HCT116 (cell line): ENCODE measurements around the gene ITGB7. TPM values are rescaled to one million over a fixed set of nuclear protein-coding genes. Genes with fewer than 3 reads are reported as not detected.

ENCODE experiments used
- ATAC-seq: fragments of 200-7000 bp; cut with Tn5 transposase; 2 replicates; pipeline ENCODE4 v1.9.1; 2020; ENCODE audit warnings: mild to moderate bottlenecking, moderate library complexity
- BruUV-seq: library from RNA; stranded (reverse); fragments of 400-500 nt; replicated peaks from 2 replicates; lab custom pipeline; 2021; lab: Mats Ljungman, UMichigan
- CTCF ChIA-PET: fragments of 300-600 bp; sonication (Branson Sonifier 250); formaldehyde crosslinking; loops from one replicate; lab custom pipeline; 2021; ENCODE audit warnings: antibody characterized with exemption; lab: Charles Lee
- POLR2A ChIA-PET: fragments of 300-600, 350-600 bp; sonication (Branson Sonifier 250); formaldehyde crosslinking; loops from one replicate; lab custom pipeline; 2021; ENCODE audit warnings: antibody characterized with exemption; lab: Charles Lee
- RAD21 ChIA-PET, 2 experiments: fragments of 300-600 bp; sonication (Branson Sonifier 250); formaldehyde crosslinking; loops; one replicate each; lab custom pipeline; 2023; ENCODE audit warnings: low total read pairs in 2 of 2; ENCODE audit not compliant: uncharacterized antibody in 2 of 2, unreplicated experiment in 2 of 2, low non-redundant PET in 1 of 2; lab: Charles Lee
- DNase-seq: peaks from one replicate; pipeline ENCODE4 v3.0.0-alpha.2; 2010; ENCODE audit warnings: low read depth, low spot score
- H2AFZ ChIP-seq: fragments of 200-600 bp; shearing (Covaris generic), sonication (generic); 2 replicates; pipeline ENCODE4 v1.6.1; 2017; ENCODE audit warnings: low read depth, mixed run types, mixed read lengths, antibody characterized with exemption, low read length; ENCODE audit not compliant: poor library complexity, severe bottlenecking
- H3K27ac ChIP-seq: 2 replicates; pipeline ENCODE4 v1.5.1; 2012; ENCODE audit warnings: low read depth, low read length
- H3K27me3 ChIP-seq: fragments of 200-600 bp; sonication (generic); 2 replicates; pipeline ENCODE4 v1.6.1; 2016; ENCODE audit warnings: mixed run types, low read length, mixed read lengths; ENCODE audit not compliant: insufficient read depth
- H3K36me3 ChIP-seq, 2 experiments: fragments of 200-500 bp in 1 of 2; fragments of 200-600 bp in 1 of 2; sonication (Bioruptor generic) in 1 of 2; sonication (generic) in 1 of 2; 2 replicates each; pipeline versions ENCODE4 v1.5.1 to v1.6.1; 2014 to 2016; ENCODE audit warnings: low read length in 2 of 2, inconsistent platforms in 1 of 2, mixed read lengths in 1 of 2, mixed run types in 1 of 2; ENCODE audit not compliant: insufficient read depth in 2 of 2, control insufficient read depth in 1 of 2
- H3K4me1 ChIP-seq, 2 experiments: fragments of 200-600 bp in 1 of 2; sonication (generic) in 1 of 2; 2 replicates each; pipeline versions ENCODE4 v1.5.1 to v1.6.1; 2012 to 2017; ENCODE audit warnings: low read length in 2 of 2, inconsistent platforms in 1 of 2, mild to moderate bottlenecking in 1 of 2, mixed read lengths in 1 of 2, mixed run types in 1 of 2, moderate library complexity in 1 of 2; ENCODE audit not compliant: insufficient read depth in 2 of 2, control insufficient read depth in 1 of 2
- H3K4me2 ChIP-seq: fragments of 200-600 bp; sonication (generic); 2 replicates; pipeline ENCODE4 v1.6.1; 2017; ENCODE audit warnings: mixed run types, low read length, mixed read lengths
- H3K4me3 ChIP-seq, 2 experiments: fragments of 200-600 bp in 1 of 2; sonication (generic) in 1 of 2; replicated peaks in 1 of 2; 2 replicates each; pipeline ENCODE4 v1.5.1; 2011 to 2016; ENCODE audit warnings: low read length in 2 of 2, control low read depth in 1 of 2, low read depth in 1 of 2, mild to moderate bottlenecking in 1 of 2, mixed read lengths in 1 of 2, mixed run types in 1 of 2
- H3K79me2 ChIP-seq: fragments of 200-600 bp; sonication (generic); 2 replicates; pipeline ENCODE4 v1.6.1; 2017; ENCODE audit warnings: mild to moderate bottlenecking, mixed run types, low read length, moderate library complexity, mixed read lengths; ENCODE audit not compliant: insufficient read depth
- H3K9ac ChIP-seq: fragments of 200-600 bp; sonication (generic); 2 replicates; pipeline ENCODE4 v1.6.1; 2016; ENCODE audit warnings: low read length, mixed read lengths
- H3K9me2 ChIP-seq: fragments of 200-600 bp; sonication (generic), shearing (Covaris generic); 2 replicates; pipeline ENCODE4 v1.6.1; 2017; ENCODE audit warnings: mixed run types, mild to moderate bottlenecking, moderate library complexity; ENCODE audit not compliant: insufficient read depth
- H3K9me3 ChIP-seq, 2 experiments: fragments of 200-500 bp in 1 of 2; fragments of 200-600 bp in 1 of 2; sonication (Bioruptor generic) in 1 of 2; sonication (generic) in 1 of 2; 2 replicates each; pipeline ENCODE4 v1.6.1; 2014 to 2017; ENCODE audit warnings: low read length in 2 of 2, mixed read lengths in 2 of 2, inconsistent platforms in 1 of 2, low read depth in 1 of 2, mild to moderate bottlenecking in 1 of 2, mixed run types in 1 of 2, moderate library complexity in 1 of 2; ENCODE audit not compliant: control insufficient read depth in 1 of 2, insufficient read depth in 1 of 2
- H4K20me1 ChIP-seq: fragments of 200-600 bp; sonication (generic), shearing (Covaris generic); 2 replicates; pipeline ENCODE4 v1.6.1; 2017; ENCODE audit warnings: mixed run types, mild to moderate bottlenecking, moderate library complexity; ENCODE audit not compliant: insufficient read depth
- CBX3 ChIP-seq: IDR thresholded peaks from 2 replicates; pipeline ENCODE4 v1.6.1; 2012; ENCODE audit warnings: low read depth
- CEBPB ChIP-seq: IDR thresholded peaks from 2 replicates; pipeline ENCODE4 v1.6.1; 2012; ENCODE audit warnings: low read depth
- EGR1 ChIP-seq: IDR thresholded peaks from 2 replicates; pipeline ENCODE4 v1.6.1; 2012; ENCODE audit warnings: low read depth
- ELF1 ChIP-seq: IDR thresholded peaks from 2 replicates; pipeline ENCODE4 v1.6.1; 2012; ENCODE audit warnings: low read depth, borderline replicate concordance
- EZH2 ChIP-seq: fragments of 200-600 bp; sonication (generic); IDR thresholded peaks from 2 replicates; pipeline ENCODE4 v1.6.1; 2017; ENCODE audit warnings: antibody characterized with exemption, mixed run types
- FOSL1 ChIP-seq: IDR thresholded peaks from 2 replicates; pipeline ENCODE4 v1.6.1; 2012; ENCODE audit warnings: low read depth
- JUND ChIP-seq: IDR thresholded peaks from 2 replicates; pipeline ENCODE4 v1.6.1; 2012
- POLR2A ChIP-seq: IDR thresholded peaks from 2 replicates; pipeline ENCODE4 v1.7.0; 2011; ENCODE audit warnings: borderline replicate concordance; ENCODE audit not compliant: insufficient read depth, insufficient read length; ENCODE audit errors: extremely low read depth
- POLR2AphosphoS5 ChIP-seq: IDR thresholded peaks from 2 replicates; pipeline ENCODE4 v1.6.1; 2011; ENCODE audit warnings: mild to moderate bottlenecking, low read depth, low read length, moderate library complexity
- RAD21 ChIP-seq: IDR thresholded peaks from 2 replicates; pipeline ENCODE4 v1.6.1; 2012; ENCODE audit warnings: low read depth, mild to moderate bottlenecking
- SIN3A ChIP-seq: IDR thresholded peaks from 2 replicates; pipeline ENCODE4 v1.6.1; 2012; ENCODE audit warnings: low read depth
- SP1 ChIP-seq: IDR thresholded peaks from 2 replicates; pipeline ENCODE4 v1.6.1; 2012; ENCODE audit warnings: low read depth
- SRF ChIP-seq: IDR thresholded peaks from 2 replicates; pipeline ENCODE4 v1.6.1; 2012; ENCODE audit warnings: low read depth
- ZFX ChIP-seq: fragments of 450-650 bp; IDR thresholded peaks from 2 replicates; pipeline ENCODE4 v1.6.1; 2017
- ZNF274 ChIP-seq: fragments of 200-500 bp; sonication (Bioruptor generic); IDR thresholded peaks from 2 replicates; pipeline ENCODE4 v1.6.1; 2014; ENCODE audit warnings: mild to moderate bottlenecking, low read depth, low read length, inconsistent platforms
- intact Hi-C: fragments of 100-400 bp; cut with micrococcal nuclease; formaldehyde crosslinking; loops from 2 replicates; pipeline ENCODE4 v1.10.0; 2022
- total RNA-seq: library from RNA; stranded (reverse); gene quantifications from one replicate; pipeline ENCODE4 v1.2.1, GENCODE V29; 2021; ENCODE audit not compliant: unreplicated experiment
- TF ChIP-seq, protein P1 (sequence below): IDR thresholded peaks from 2 replicates; pipeline ENCODE4 v1.6.1; 2012
- TF ChIP-seq, protein P2 (sequence below): IDR thresholded peaks from 2 replicates; pipeline ENCODE4 v1.6.1; 2012
- TF ChIP-seq, protein P3 (sequence below), 3 experiments: fragments of 200-600 bp in 1 of 3; sonication (generic) in 1 of 3; IDR thresholded peaks in 2 of 3; conservative IDR thresholded peaks in 1 of 3; 2 replicates each; pipeline ENCODE4 v1.5.1; 2012 to 2017; ENCODE audit warnings: low read depth in 2 of 3, low read length in 2 of 3, antibody characterized with exemption in 1 of 3, borderline replicate concordance in 1 of 3, control low read depth in 1 of 3, mild to moderate bottlenecking in 1 of 3, mixed read lengths in 1 of 3, mixed run types in 1 of 3, moderate library complexity in 1 of 3; ENCODE audit not compliant: insufficient read depth in 1 of 3

Gene ITGB7
- total RNA-seq, 1 experiment from 2014 or later: 1.9 TPM

DNA sequence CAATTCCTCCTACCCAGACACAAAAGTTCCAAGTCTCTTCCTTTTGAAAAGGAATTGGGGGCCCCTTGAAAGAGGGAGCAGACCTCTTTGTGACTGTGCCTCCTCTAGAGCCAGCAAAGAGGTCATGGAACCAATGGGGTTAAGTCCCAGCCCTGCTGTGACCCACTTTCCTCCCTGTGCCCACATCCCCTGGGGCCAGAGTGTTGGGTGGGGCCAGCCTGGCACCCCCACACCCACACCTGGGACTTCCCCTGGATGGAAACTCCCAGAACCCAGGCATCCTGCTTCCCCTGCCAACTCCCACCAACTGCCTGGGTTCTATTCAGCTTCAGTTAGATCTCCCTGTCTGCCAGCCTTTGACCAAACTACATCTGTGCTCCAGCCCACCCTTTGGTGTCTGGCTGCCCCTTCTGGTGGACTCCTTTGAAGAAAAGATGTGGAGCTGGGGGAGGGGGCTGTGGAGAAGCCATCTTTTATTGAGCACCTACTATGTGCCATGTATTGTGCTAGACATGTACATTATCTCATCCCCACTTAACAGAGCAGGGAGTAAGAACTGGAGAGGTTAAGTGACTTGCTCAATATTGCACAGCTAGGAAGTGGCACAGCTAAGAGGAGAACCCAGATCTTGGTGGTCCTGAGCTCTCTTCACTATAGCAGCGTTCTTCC, 29.5 kb upstream of the ITGB7 start:
- RAD21 ChIA-PET: no interaction called here
- Histone ChIP-seq H3K9me3 (no peaks in the 10 kb centered on the region), H3K36me3 (no peaks in the 10 kb centered on the region), H3K27me3 (no peaks in the 10 kb centered on the region), H3K27ac (no peak overlapping the region), H3K4me1 (peaks cover 28 to 47% of the 10 kb centered on the region in 2 experiments), H4K20me1 (no peaks in the 10 kb centered on the region), H3K4me3 (no peak overlapping the region), H2AFZ (no peak overlapping the region), H3K9ac (no peak overlapping the region), H3K9me2 (no peaks in the 10 kb centered on the region), H3K79me2 (no peaks in the 10 kb centered on the region; the same call in 1 of the 2 replicates), H3K4me2 (no peak overlapping the region)
- TF ChIP-seq, protein P1, sequence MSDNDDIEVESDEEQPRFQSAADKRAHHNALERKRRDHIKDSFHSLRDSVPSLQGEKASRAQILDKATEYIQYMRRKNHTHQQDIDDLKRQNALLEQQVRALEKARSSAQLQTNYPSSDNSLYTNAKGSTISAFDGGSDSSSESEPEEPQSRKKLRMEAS: no peak
- no peak for TF ChIP-seq JUND
- no peak for TF ChIP-seq POLR2AphosphoS5
- no peak for TF ChIP-seq ELF1
- no peak for TF ChIP-seq SP1
- DNase-seq: no peak
- intact Hi-C loops: no loop called here
- CTCF ChIA-PET: interaction anchor here (1.1 kb wide), 1 partner anchor 15 kb away, joined by 3 read pairs; no protein-coding TSS in a partner anchor
- POLR2A ChIA-PET: no interaction called here
- BruUV-seq: no TSS peak
- no peak for ATAC-seq

DNA sequence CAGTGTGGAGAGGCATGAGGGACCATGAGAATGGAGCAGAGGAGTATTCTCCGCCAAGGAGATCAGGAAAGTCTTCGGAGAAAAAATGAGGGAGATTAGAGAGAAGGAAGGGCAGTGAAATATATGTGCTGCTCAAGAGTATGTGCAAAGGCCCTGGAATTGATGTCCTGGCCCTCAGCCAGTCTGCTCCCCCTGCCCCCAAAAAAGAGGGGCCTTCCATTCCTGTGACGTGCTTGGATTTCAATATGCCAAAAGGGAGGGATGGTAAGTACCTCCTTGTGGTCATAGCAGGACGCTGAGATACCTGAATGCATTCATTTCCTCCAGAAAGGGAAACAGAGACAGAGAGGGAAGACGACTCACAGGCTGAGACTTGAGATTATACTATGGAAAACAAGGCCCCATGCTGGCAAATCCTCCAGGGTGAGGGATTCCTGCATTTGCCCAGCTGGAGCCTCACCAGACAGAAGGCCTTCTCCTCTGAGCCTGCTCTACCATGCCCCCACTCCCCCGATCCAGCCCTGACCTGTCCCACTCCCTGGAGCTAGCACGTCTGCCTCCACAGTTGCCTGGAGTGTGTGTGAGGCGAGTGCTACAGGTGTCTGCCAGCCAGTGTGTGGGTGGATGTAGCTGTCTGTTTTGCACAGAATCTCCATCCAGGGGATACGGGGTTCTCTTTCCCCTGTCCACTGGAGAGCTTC, 28.8 kb upstream of the ITGB7 start:
- Histone ChIP-seq H3K36me3 (no peaks in the 10 kb centered on the region), H3K9ac (no peak overlapping the region), H3K4me3 (no peak overlapping the region), H3K27me3 (no peaks in the 10 kb centered on the region), H2AFZ (no peak overlapping the region), H3K79me2 (no peaks in the 10 kb centered on the region; the same call in 1 of the 2 replicates), H4K20me1 (no peaks in the 10 kb centered on the region), H3K9me3 (no peaks in the 10 kb centered on the region), H3K4me1 (peaks cover 34 to 54% of the 10 kb centered on the region in 2 experiments), H3K27ac (no peak overlapping the region), H3K4me2 (no peak overlapping the region), H3K9me2 (no peaks in the 10 kb centered on the region)
- no TSS peak for BruUV-seq
- TF ChIP-seq, protein P2, sequence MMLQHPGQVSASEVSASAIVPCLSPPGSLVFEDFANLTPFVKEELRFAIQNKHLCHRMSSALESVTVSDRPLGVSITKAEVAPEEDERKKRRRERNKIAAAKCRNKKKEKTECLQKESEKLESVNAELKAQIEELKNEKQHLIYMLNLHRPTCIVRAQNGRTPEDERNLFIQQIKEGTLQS: no peak
- no peak for TF ChIP-seq SIN3A
- TF ChIP-seq SRF: no peak
- TF ChIP-seq ZFX: no peak
- TF ChIP-seq, protein P1: no peak
- no peak for TF ChIP-seq CBX3
- no peak for TF ChIP-seq CEBPB
- no peak for TF ChIP-seq FOSL1
- no peak for TF ChIP-seq JUND
- no peak for TF ChIP-seq EGR1
- no peak for TF ChIP-seq SP1
- TF ChIP-seq POLR2A: no peak
- TF ChIP-seq EZH2: no peak
- TF ChIP-seq RAD21: no peak
- TF ChIP-seq, protein P3, sequence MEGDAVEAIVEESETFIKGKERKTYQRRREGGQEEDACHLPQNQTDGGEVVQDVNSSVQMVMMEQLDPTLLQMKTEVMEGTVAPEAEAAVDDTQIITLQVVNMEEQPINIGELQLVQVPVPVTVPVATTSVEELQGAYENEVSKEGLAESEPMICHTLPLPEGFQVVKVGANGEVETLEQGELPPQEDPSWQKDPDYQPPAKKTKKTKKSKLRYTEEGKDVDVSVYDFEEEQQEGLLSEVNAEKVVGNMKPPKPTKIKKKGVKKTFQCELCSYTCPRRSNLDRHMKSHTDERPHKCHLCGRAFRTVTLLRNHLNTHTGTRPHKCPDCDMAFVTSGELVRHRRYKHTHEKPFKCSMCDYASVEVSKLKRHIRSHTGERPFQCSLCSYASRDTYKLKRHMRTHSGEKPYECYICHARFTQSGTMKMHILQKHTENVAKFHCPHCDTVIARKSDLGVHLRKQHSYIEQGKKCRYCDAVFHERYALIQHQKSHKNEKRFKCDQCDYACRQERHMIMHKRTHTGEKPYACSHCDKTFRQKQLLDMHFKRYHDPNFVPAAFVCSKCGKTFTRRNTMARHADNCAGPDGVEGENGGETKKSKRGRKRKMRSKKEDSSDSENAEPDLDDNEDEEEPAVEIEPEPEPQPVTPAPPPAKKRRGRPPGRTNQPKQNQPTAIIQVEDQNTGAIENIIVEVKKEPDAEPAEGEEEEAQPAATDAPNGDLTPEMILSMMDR (IDR thresholded peaks at IDR 0.05 in 2 of 3, conservative IDR thresholded peaks at IDR 0.05 in 1 of 3; ENCODE audit: borderline replicate concordance in 1 of 3, insufficient read depth in 1 of 3, low read depth in 2 of 3, low read length in 2 of 3): no peak
- no peak for TF ChIP-seq ZNF274
- RAD21 ChIA-PET: no interaction called here
- intact Hi-C loops: no loop called here
- POLR2A ChIA-PET: no interaction called here
- ATAC-seq (no peak), DNase-seq (no peak)
- CTCF ChIA-PET: interaction anchor here (1.1 kb wide), 1 partner anchor 15 kb away, joined by 3 read pairs; no protein-coding TSS in a partner anchor
